Osteoblast (primary cell): ENCODE results near the gene RNF2. TPM values are rescaled to one million over a fixed set of nuclear protein-coding genes. Genes with fewer than 3 reads are reported as not detected.
A peak's percentile ranks its signal among the peaks of the same experiment; 100 is the strongest.

Experiments used
- DNase-seq: peaks from one replicate; pipeline ENCODE4 v3.0.0; 2011; ENCODE audit warnings: low spot score, mixed read lengths; ENCODE audit not compliant: insufficient read length; ENCODE audit errors: missing footprints
- H2AFZ ChIP-seq: 2 replicates; pipeline ENCODE4 v1.6.0; 2011; ENCODE audit warnings: mild to moderate bottlenecking, low read length
- H3K27ac ChIP-seq: 2 replicates; pipeline ENCODE4 v1.5.1; 2011; ENCODE audit warnings: mild to moderate bottlenecking, low read depth, low read length, moderate library complexity
- H3K27me3 ChIP-seq: 2 replicates; pipeline ENCODE4 v1.6.0; 2012; ENCODE audit warnings: mild to moderate bottlenecking, control low read depth, inconsistent platforms, low read length, moderate library complexity; ENCODE audit not compliant: insufficient read depth
- H3K36me3 ChIP-seq: 2 replicates; pipeline ENCODE4 v1.5.1; 2011; ENCODE audit warnings: mild to moderate bottlenecking, low read length, control low read depth, moderate library complexity; ENCODE audit not compliant: insufficient read depth
- H3K4me1 ChIP-seq: 2 replicates; pipeline ENCODE4 v1.5.1; 2011; ENCODE audit warnings: mild to moderate bottlenecking, low read length, control low read depth, moderate library complexity; ENCODE audit not compliant: insufficient read depth
- H3K4me2 ChIP-seq: 2 replicates; pipeline ENCODE4 v1.6.0; 2011; ENCODE audit warnings: mild to moderate bottlenecking, low read length; ENCODE audit not compliant: insufficient read depth
- H3K4me3 ChIP-seq: fragments of 200-600 bp; sonication (generic); 3 replicates; pipeline ENCODE4 v1.5.1; 2012; ENCODE audit warnings: mild to moderate bottlenecking, low read length, inconsistent platforms; ENCODE audit not compliant: insufficient read depth
- H3K79me2 ChIP-seq: 2 replicates; pipeline ENCODE4 v1.6.0; 2012; ENCODE audit warnings: mild to moderate bottlenecking, low read length, control low read depth, inconsistent platforms; ENCODE audit not compliant: insufficient read depth
- H3K9me3 ChIP-seq: 2 replicates; pipeline ENCODE4 v1.5.1; 2011; ENCODE audit warnings: low read depth, low read length, control low read depth
- H4K20me1 ChIP-seq: 2 replicates; pipeline ENCODE4 v1.6.0; 2012; ENCODE audit warnings: mild to moderate bottlenecking, low read length, control low read depth; ENCODE audit not compliant: insufficient read depth
- CTCF ChIP-seq: IDR thresholded peaks from 2 replicates; pipeline ENCODE4 v1.5.1; 2011; ENCODE audit warnings: mild to moderate bottlenecking, low read depth, low read length, moderate library complexity; ENCODE audit errors: extremely low read depth
- total RNA-seq: library from RNA; depleted of rRNA; stranded (reverse); fragments of >200 nt; gene quantifications from 2 replicates; pipeline ENCODE4 v1.2.3, GENCODE V29; 2012

The RNF2 gene
- total RNA-seq, 1 donor = 20.3 TPM

- H3K27ac ChIP-seq = no peak overlapping the region
- H3K36me3 ChIP-seq = no peaks in the 10 kb centered on the region
- no peak for TF ChIP-seq CTCF
- H3K9me3 ChIP-seq = no peaks in the 10 kb centered on the region
- H3K4me3 ChIP-seq = no peak overlapping the region
- no peaks in the 10 kb centered on the region for H3K79me2 ChIP-seq
- no peak for DNase-seq
- H2AFZ ChIP-seq = no peak overlapping the region
- no peaks in the 10 kb centered on the region for H3K27me3 ChIP-seq
- peaks cover 11% of the 10 kb centered on the region for H3K4me1 ChIP-seq
- no peaks in the 10 kb centered on the region for H4K20me1 ChIP-seq
- no peak overlapping the region for H3K4me2 ChIP-seq
Measured at GRCh38 chr1:185014941-185015340, 30.4 kb upstream of the RNF2 start.

- Histone ChIP-seq H3K27me3 (no peaks in the 10 kb centered on the region), H3K79me2 (no peaks in the 10 kb centered on the region), H3K9me3 (no peaks in the 10 kb centered on the region), H3K27ac (no peak overlapping the region), H2AFZ (no peak overlapping the region), H3K36me3 (no peaks in the 10 kb centered on the region), H3K4me2 (no peak overlapping the region), H3K4me3 (no peak overlapping the region), H4K20me1 (no peaks in the 10 kb centered on the region), H3K4me1 (peaks cover 11% of the 10 kb centered on the region)
- TF ChIP-seq CTCF = no peak
- DNase-seq = no peak
Measured at GRCh38 chr1:185015631-185016030, 29.7 kb upstream of the RNF2 start.

- Histone ChIP-seq H3K9me3 (no peaks in the 10 kb centered on the region), H3K4me1 (peaks cover 11% of the 10 kb centered on the region), H3K27ac (peak overlapping the region; percentile 36), H4K20me1 (no peaks in the 10 kb centered on the region), H3K36me3 (no peaks in the 10 kb centered on the region), H3K4me3 (peak overlapping the region; percentile 2), H3K4me2 (peak overlapping the region; percentile 29), H3K79me2 (no peaks in the 10 kb centered on the region), H3K27me3 (no peaks in the 10 kb centered on the region), H2AFZ (peak overlapping the region; percentile 52)
- no peak for TF ChIP-seq CTCF
- DNase-seq = no peak
Measured at GRCh38 chr1:185016880-185017279, 28.5 kb upstream of the RNF2 start.

- no peaks in the 10 kb centered on the region for H3K9me3 ChIP-seq
- peak overlapping the region; percentile 52 for H2AFZ ChIP-seq
- no peaks in the 10 kb centered on the region for H3K36me3 ChIP-seq
- H3K27me3 ChIP-seq = no peaks in the 10 kb centered on the region
- no peaks in the 10 kb centered on the region for H4K20me1 ChIP-seq
- H3K4me2 ChIP-seq = peak overlapping the region; percentile 29
- H3K4me3 ChIP-seq = peak overlapping the region; percentile 2
- peaks cover 11% of the 10 kb centered on the region for H3K4me1 ChIP-seq
- no peaks in the 10 kb centered on the region for H3K79me2 ChIP-seq
- TF ChIP-seq CTCF = no peak
- peak overlapping the region; percentile 36 for H3K27ac ChIP-seq
- DNase-seq = peak; percentile 76
Measured at GRCh38 chr1:185017338-185017737, 28.0 kb upstream of the RNF2 start.
